HepG2 (cell line): ENCODE data around the gene CYBC1. TPM values are rescaled to one million over a fixed set of nuclear protein-coding genes. Genes with fewer than 3 reads are reported as not detected.

Source experiments
- ADNP ChIP-seq: sonication (generic); formaldehyde crosslinking; IDR thresholded peaks from 2 replicates; pipeline ENCODE4 v1.4.0; 2020; ENCODE audit warnings: missing genetic modification reagents
- FOSL2 ChIP-seq: sonication (generic); formaldehyde crosslinking; IDR thresholded peaks from 2 replicates; pipeline ENCODE4 v1.4.0; 2020; ENCODE audit warnings: missing genetic modification reagents
- GPN1 ChIP-seq: sonication (generic); formaldehyde crosslinking; IDR thresholded peaks from 2 replicates; pipeline ENCODE4 v1.5.1; 2020; ENCODE audit warnings: missing genetic modification reagents, borderline replicate concordance
- HDAC2 ChIP-seq: sonication (generic); formaldehyde crosslinking; IDR thresholded peaks from 2 replicates; pipeline ENCODE4 v1.4.0; 2020; ENCODE audit warnings: missing genetic modification reagents
- IKZF1 ChIP-seq: fragments of 450-650 bp; IDR thresholded peaks from 2 replicates; pipeline ENCODE4 v1.7.1; 2016
- ISL2 ChIP-seq: sonication (generic); formaldehyde crosslinking; IDR thresholded peaks from 2 replicates; pipeline ENCODE4 v1.5.0; 2020; ENCODE audit warnings: missing genetic modification reagents
- POLR2G ChIP-seq: fragments of 200-400 bp; formaldehyde crosslinking; IDR thresholded peaks from 2 replicates; pipeline ENCODE4 v1.6.1; 2018; ENCODE audit warnings: mild to moderate bottlenecking, low read depth, low read length, moderate library complexity
- SIN3A ChIP-seq: IDR thresholded peaks from 2 replicates; pipeline ENCODE4 v1.6.1; 2011; ENCODE audit warnings: low read depth, mild to moderate bottlenecking, control low read depth, low read length, borderline replicate concordance
- SKI ChIP-seq: fragments of 450-650 bp; IDR thresholded peaks from one replicate; pipeline ENCODE4 v1.6.1; 2018; ENCODE audit warnings: mild to moderate bottlenecking; ENCODE audit not compliant: partially characterized antibody
- ZFP41 ChIP-seq: sonication (generic); formaldehyde crosslinking; IDR thresholded peaks from 2 replicates; pipeline ENCODE4 v1.4.0; 2020; ENCODE audit warnings: mild to moderate bottlenecking, missing genetic modification reagents, borderline replicate concordance
- ZNF138 ChIP-seq: sonication (generic); formaldehyde crosslinking; IDR thresholded peaks from 2 replicates; pipeline ENCODE4 v1.5.0; 2020; ENCODE audit warnings: mild to moderate bottlenecking, low read depth, missing genetic modification reagents
- ZNF441 ChIP-seq: sonication (generic); formaldehyde crosslinking; IDR thresholded peaks from 2 replicates; pipeline ENCODE4 v1.7.0; 2021; ENCODE audit warnings: missing genetic modification reagents, borderline replicate concordance
- ZNF549 ChIP-seq: sonication (generic); formaldehyde crosslinking; IDR thresholded peaks from 2 replicates; pipeline ENCODE4 v1.5.0; 2020; ENCODE audit warnings: missing genetic modification reagents
- ZNF614 ChIP-seq: IDR thresholded peaks from 2 replicates; pipeline ENCODE4 v1.6.1; 2018; ENCODE audit warnings: missing biosample characterization, missing genetic modification reagents, inconsistent platforms, borderline replicate concordance
- polyA plus RNA-seq, 8 experiments: library from polyadenylated mRNA; depleted of rRNA in 3 of 8; stranded (reverse) in 7 of 8; unstranded in 1 of 8; fragments of >200 nt; fragmentation: Illumina TruSeq in 4 of 8; extraction: Trizol in 4 of 8; gene quantifications; 2 replicates each; pipeline versions ENCODE4 v1.2.1 to v1.2.3, GENCODE V29; 2011 to 2016; ENCODE audit warnings: low read depth in 4 of 8, missing spikeins in 1 of 8, mixed read lengths in 1 of 8; ENCODE audit not compliant: insufficient read depth in 1 of 8
- total RNA-seq, 5 experiments: library from RNA; depleted of rRNA; stranded (reverse); fragments of >200 nt; fragmentation: Illumina TruSeq; extraction: Trizol; gene quantifications; 2 replicates each; pipeline ENCODE4 v1.2.3, GENCODE V29; 2016; ENCODE audit warnings: low read depth in 1 of 5
- TF ChIP-seq, protein P1 (sequence below): sonication (generic); formaldehyde crosslinking; IDR thresholded peaks from 2 replicates; pipeline ENCODE4 v1.9.0; 2022; ENCODE audit warnings: missing genetic modification reagents, mild to moderate bottlenecking, borderline replicate concordance
- TF ChIP-seq, protein P2 (sequence below): sonication (generic); formaldehyde crosslinking; IDR thresholded peaks from 2 replicates; pipeline ENCODE4 v1.5.0; 2020; ENCODE audit warnings: mild to moderate bottlenecking, missing genetic modification reagents
- TF ChIP-seq, protein P3 (sequence below): sonication (generic); formaldehyde crosslinking; IDR thresholded peaks from one replicate; pipeline ENCODE4 v1.5.1; 2020; ENCODE audit warnings: mild to moderate bottlenecking, missing genetic modification reagents; ENCODE audit errors: not compliant biosample characterization

The CYBC1 gene
- total and polyA plus RNA-seq, 2 of the 13 experiments (the other 11 are each of a cell fraction or from before 2014, with no cell fraction given), result 43.4 to 44.1 TPM

DNA sequence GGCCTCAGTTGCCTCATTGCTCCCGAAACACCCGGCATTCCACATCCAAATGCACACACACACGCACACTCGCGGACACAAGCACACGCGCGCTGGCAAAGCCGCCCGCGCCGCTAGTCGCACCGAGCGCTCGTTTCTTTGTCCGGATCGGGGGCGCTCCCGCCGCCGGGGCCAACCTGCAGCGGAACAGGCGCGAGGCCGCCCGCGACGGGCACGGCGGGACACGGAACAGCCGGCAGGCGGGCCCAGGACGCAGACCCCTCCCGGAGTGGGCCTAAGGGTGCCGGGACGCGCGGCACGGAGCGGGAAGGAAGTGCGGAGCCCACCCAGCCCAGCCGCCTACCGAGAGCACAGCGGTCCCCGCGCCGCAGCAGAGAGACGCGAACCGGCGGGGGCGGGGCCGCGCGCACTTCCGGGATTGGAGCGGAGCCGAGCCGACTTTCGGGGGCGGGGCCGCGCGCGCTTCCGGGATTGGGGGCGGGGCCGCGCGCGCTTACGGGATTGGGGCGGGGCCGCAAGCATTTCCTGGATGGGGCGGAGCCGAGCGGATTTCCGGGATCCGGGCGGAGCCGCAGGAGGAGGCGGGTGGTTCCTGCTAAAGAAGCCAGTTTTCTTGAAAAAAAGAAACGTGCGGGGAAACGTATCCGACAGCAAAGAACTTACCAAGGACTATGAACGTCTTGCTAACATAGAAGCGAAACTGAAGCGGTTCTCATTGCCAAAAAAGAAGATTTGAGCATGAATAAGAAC, at the start of gene CYBC1 (continued):
- TF ChIP-seq GPN1 (CRISPR knock-in tag) (peak; percentile 17; the same call in 1 of the 2 replicates), POLR2G (peak; percentile 88), ZNF138 (CRISPR knock-in tag) (peak; percentile 80; the same call in 1 of the 2 replicates), ADNP (CRISPR knock-in tag) (no peak), ISL2 (CRISPR knock-in tag) (peak; percentile 28; the same call in 1 of the 2 replicates), SIN3A (peak; percentile 88; the same call in 1 of the 2 replicates), ZNF441 (CRISPR knock-in tag) (peak; percentile 87), HDAC2 (CRISPR knock-in tag) (no peak; the same call in 1 of the 2 replicates), ZFP41 (CRISPR knock-in tag) (no peak; the same call in 1 of the 2 replicates), FOSL2 (no peak), ZNF549 (CRISPR knock-in tag) (no peak), ZNF614 (no peak), IKZF1 (no peak), SKI (peak; percentile 47)
- TF ChIP-seq, protein P1, sequence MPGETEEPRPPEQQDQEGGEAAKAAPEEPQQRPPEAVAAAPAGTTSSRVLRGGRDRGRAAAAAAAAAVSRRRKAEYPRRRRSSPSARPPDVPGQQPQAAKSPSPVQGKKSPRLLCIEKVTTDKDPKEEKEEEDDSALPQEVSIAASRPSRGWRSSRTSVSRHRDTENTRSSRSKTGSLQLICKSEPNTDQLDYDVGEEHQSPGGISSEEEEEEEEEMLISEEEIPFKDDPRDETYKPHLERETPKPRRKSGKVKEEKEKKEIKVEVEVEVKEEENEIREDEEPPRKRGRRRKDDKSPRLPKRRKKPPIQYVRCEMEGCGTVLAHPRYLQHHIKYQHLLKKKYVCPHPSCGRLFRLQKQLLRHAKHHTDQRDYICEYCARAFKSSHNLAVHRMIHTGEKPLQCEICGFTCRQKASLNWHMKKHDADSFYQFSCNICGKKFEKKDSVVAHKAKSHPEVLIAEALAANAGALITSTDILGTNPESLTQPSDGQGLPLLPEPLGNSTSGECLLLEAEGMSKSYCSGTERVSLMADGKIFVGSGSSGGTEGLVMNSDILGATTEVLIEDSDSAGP (CRISPR knock-in tag), result peak; percentile 75; the same call in 1 of the 2 replicates
- TF ChIP-seq, protein P2, sequence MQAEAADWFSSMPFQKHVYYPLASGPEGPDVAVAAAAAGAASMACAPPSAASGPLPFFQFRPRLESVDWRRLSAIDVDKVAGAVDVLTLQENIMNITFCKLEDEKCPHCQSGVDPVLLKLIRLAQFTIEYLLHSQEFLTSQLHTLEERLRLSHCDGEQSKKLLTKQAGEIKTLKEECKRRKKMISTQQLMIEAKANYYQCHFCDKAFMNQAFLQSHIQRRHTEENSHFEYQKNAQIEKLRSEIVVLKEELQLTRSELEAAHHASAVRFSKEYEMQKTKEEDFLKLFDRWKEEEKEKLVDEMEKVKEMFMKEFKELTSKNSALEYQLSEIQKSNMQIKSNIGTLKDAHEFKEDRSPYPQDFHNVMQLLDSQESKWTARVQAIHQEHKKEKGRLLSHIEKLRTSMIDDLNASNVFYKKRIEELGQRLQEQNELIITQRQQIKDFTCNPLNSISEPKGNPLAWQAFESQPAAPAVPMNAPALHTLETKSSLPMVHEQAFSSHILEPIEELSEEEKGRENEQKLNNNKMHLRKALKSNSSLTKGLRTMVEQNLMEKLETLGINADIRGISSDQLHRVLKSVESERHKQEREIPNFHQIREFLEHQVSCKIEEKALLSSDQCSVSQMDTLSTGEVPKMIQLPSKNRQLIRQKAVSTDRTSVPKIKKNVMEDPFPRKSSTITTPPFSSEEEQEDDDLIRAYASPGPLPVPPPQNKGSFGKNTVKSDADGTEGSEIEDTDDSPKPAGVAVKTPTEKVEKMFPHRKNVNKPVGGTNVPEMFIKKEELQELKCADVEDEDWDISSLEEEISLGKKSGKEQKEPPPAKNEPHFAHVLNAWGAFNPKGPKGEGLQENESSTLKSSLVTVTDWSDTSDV (CRISPR knock-in tag), result peak; percentile 97
- TF ChIP-seq, protein P3, sequence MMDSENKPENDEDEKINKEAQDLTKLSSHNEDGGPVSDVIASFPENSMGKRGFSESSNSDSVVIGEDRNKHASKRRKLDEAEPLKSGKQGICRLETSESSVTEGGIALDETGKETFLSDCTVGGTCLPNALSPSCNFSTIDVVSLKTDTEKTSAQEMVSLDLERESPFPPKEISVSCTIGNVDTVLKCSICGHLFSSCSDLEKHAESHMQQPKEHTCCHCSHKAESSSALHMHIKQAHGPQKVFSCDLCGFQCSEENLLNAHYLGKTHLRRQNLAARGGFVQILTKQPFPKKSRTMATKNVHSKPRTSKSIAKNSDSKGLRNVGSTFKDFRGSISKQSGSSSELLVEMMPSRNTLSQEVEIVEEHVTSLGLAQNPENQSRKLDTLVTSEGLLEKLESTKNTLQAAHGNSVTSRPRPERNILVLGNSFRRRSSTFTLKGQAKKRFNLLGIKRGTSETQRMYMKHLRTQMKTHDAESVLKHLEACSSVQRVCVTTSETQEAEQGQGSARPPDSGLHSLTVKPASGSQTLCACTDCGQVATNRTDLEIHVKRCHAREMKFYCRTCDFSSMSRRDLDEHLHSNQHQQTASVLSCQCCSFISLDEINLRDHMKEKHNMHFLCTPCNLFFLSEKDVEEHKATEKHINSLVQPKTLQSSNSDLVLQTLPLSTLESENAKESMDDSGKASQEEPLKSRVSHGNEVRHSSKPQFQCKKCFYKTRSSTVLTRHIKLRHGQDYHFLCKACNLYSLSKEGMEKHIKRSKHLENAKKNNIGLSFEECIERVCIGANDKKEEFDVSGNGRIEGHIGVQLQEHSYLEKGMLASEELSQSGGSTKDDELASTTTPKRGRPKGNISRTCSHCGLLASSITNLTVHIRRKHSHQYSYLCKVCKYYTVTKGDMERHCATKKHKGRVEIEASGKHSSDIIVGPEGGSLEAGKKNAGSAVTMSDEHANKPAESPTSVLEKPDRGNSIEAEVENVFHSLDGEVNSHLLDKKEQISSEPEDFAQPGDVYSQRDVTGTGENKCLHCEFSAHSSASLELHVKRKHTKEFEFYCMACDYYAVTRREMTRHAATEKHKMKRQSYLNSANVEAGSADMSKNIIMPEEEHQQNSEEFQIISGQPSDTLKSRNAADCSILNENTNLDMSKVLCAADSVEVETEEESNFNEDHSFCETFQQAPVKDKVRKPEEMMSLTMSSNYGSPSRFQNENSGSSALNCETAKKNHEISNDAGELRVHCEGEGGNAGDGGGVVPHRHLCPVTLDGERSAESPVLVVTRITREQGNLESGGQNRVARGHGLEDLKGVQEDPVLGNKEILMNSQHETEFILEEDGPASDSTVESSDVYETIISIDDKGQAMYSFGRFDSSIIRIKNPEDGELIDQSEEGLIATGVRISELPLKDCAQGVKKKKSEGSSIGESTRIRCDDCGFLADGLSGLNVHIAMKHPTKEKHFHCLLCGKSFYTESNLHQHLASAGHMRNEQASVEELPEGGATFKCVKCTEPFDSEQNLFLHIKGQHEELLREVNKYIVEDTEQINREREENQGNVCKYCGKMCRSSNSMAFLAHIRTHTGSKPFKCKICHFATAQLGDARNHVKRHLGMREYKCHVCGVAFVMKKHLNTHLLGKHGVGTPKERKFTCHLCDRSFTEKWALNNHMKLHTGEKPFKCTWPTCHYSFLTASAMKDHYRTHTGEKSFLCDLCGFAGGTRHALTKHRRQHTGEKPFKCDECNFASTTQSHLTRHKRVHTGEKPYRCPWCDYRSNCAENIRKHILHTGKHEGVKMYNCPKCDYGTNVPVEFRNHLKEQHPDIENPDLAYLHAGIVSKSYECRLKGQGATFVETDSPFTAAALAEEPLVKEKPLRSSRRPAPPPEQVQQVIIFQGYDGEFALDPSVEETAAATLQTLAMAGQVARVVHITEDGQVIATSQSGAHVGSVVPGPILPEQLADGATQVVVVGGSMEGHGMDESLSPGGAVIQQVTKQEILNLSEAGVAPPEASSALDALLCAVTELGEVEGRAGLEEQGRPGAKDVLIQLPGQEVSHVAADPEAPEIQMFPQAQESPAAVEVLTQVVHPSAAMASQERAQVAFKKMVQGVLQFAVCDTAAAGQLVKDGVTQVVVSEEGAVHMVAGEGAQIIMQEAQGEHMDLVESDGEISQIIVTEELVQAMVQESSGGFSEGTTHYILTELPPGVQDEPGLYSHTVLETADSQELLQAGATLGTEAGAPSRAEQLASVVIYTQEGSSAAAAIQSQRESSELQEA (CRISPR knock-in tag), result peak; percentile 59
